ENCODE measurements around the gene CCNG1.

CCNG1 gene

DNA sequence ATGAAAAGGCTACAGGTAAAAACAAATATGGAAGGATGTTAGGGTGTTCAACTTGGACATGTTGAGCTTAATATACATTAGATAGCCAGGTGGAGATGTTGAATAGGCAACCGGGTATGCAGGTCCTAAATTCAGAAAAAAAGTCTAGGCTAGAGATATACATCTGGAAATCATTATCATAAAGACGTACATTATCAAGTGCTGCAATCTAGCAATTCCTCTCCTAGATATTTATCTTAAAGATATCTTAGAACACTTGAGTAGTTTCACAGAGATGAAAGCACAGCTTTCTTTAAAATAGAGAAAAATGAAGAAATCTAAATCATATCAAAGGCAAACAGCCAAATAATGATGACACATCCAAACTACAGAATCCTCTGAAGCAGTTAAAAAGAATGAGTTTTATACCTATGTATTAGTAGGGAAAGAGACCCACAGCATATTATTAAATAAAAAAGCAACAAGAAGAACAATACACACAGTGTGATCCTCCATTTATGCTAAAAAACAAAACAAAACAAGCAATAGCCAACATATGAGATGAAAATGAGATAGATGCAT lies 18.7 kb downstream of the CCNG1 start:
- Histone ChIP-seq H2AFZ (ENCODE audit: low read depth, low read length) (no peak overlapping the region), H3K27me3 (ENCODE audit: low read depth, low read length) (no peaks in the 10 kb centered on the region), H3K4me1 (ENCODE audit: low read length) (peaks cover 7% of the 10 kb centered on the region; the same call in 1 of the 2 replicates), H3K9me3 (ENCODE audit: insufficient read depth, low read length) (no peaks in the 10 kb centered on the region), H3K4me2 (ENCODE audit: low read length) (no peak overlapping the region), H3K79me2 (ENCODE audit: low read length) (peaks cover 43% of the 10 kb centered on the region), H3K27ac (ENCODE audit: low read length) (no peak overlapping the region), H3K36me3 (replicated peaks; ENCODE audit: low read depth, low read length) (peaks cover 30% of the 10 kb centered on the region), H3K4me3 (ENCODE audit: low read length) (no peak overlapping the region), H4K20me1 (ENCODE audit: insufficient read depth, low read length) (no peaks in the 10 kb centered on the region), H3K9ac (ENCODE audit: low read length) (no peak overlapping the region)
- TF ChIP-seq EZH2phosphoT487 (IDR thresholded peaks at IDR 0.05; ENCODE audit: low read depth) (no peak), CTCF (IDR thresholded peaks at IDR 0.05; ENCODE audit: low read depth, low read length) (no peak)

- Histone ChIP-seq H4K20me1 (ENCODE audit: insufficient read depth, low read length) (no peaks in the 10 kb centered on the region), H3K4me3 (ENCODE audit: low read length) (no peak overlapping the region), H3K9me3 (ENCODE audit: insufficient read depth, low read length) (no peaks in the 10 kb centered on the region), H3K27me3 (ENCODE audit: low read depth, low read length) (no peaks in the 10 kb centered on the region), H3K9ac (ENCODE audit: low read length) (no peak overlapping the region), H3K4me1 (ENCODE audit: low read length) (peaks cover 7% of the 10 kb centered on the region; the same call in 1 of the 2 replicates), H3K27ac (ENCODE audit: low read length) (no peak overlapping the region), H2AFZ (ENCODE audit: low read depth, low read length) (no peak overlapping the region), H3K36me3 (replicated peaks; ENCODE audit: low read depth, low read length) (peaks cover 30% of the 10 kb centered on the region), H3K79me2 (ENCODE audit: low read length) (peaks cover 51% of the 10 kb centered on the region), H3K4me2 (ENCODE audit: low read length) (no peak overlapping the region)
- TF ChIP-seq EZH2phosphoT487 (IDR thresholded peaks at IDR 0.05; ENCODE audit: low read depth) (no peak), CTCF (IDR thresholded peaks at IDR 0.05; ENCODE audit: low read depth, low read length) (no peak)
Observed at GRCh38 chr5:163456840-163457239, 19.4 kb downstream of the CCNG1 start.

GRCh38 chr5:163458778-163459385 lies 21.5 kb downstream of the CCNG1 start:
- H3K9me3 ChIP-seq (ENCODE audit: insufficient read depth, low read length): no peaks in the 10 kb centered on the region
- H4K20me1 ChIP-seq (ENCODE audit: insufficient read depth, low read length): no peaks in the 10 kb centered on the region
- H3K27ac ChIP-seq (ENCODE audit: low read length): peak overlapping the region; percentile 97
- peak overlapping the region; percentile 94 for H3K9ac ChIP-seq (ENCODE audit: low read length)
- peak overlapping the region; percentile 77 for H3K4me2 ChIP-seq (ENCODE audit: low read length)
- peaks cover 22% of the 10 kb centered on the region for H3K4me1 ChIP-seq (ENCODE audit: low read length)
- H2AFZ ChIP-seq (ENCODE audit: low read depth, low read length): no peak overlapping the region
- TF ChIP-seq EZH2phosphoT487 (IDR thresholded peaks at IDR 0.05; ENCODE audit: low read depth) (no peak), CTCF (IDR thresholded peaks at IDR 0.05; ENCODE audit: low read depth, low read length) (no peak)
- peaks cover 71% of the 10 kb centered on the region for H3K79me2 ChIP-seq (ENCODE audit: low read length)
- peaks cover 19% of the 10 kb centered on the region for H3K36me3 ChIP-seq (replicated peaks; ENCODE audit: low read depth, low read length)
- peak overlapping the region; percentile 93 for H3K4me3 ChIP-seq (ENCODE audit: low read length)
- H3K27me3 ChIP-seq (ENCODE audit: low read depth, low read length): no peaks in the 10 kb centered on the region

GRCh38 chr5:163459462-163459818 lies 22.0 kb downstream of the CCNG1 start:
- Histone ChIP-seq H3K27ac (ENCODE audit: low read length) (peak overlapping the region; percentile 97), H3K4me2 (ENCODE audit: low read length) (peak overlapping the region; percentile 77), H3K36me3 (replicated peaks; ENCODE audit: low read depth, low read length) (peaks cover 24% of the 10 kb centered on the region), H3K27me3 (ENCODE audit: low read depth, low read length) (no peaks in the 10 kb centered on the region), H3K9me3 (ENCODE audit: insufficient read depth, low read length) (no peaks in the 10 kb centered on the region), H3K79me2 (ENCODE audit: low read length) (peaks cover 77% of the 10 kb centered on the region), H2AFZ (ENCODE audit: low read depth, low read length) (peak overlapping the region; percentile 93; the same call in 1 of the 2 replicates), H4K20me1 (ENCODE audit: insufficient read depth, low read length) (no peaks in the 10 kb centered on the region), H3K4me3 (ENCODE audit: low read length) (peak overlapping the region; percentile 93), H3K9ac (ENCODE audit: low read length) (peak overlapping the region; percentile 94), H3K4me1 (ENCODE audit: low read length) (peaks cover 22% of the 10 kb centered on the region)
- no peak for TF ChIP-seq CTCF (IDR thresholded peaks at IDR 0.05; ENCODE audit: low read depth, low read length)
- TF ChIP-seq EZH2phosphoT487 (IDR thresholded peaks at IDR 0.05; ENCODE audit: low read depth): no peak
